OCI-LY7 (cell line): Measurements from ENCODE around the gene ZNF106. TPM values are rescaled to one million over a fixed set of nuclear protein-coding genes. Genes with fewer than 3 reads are reported as not detected.

ENCODE experiments used
- BruUV-seq: library from RNA; stranded (reverse); fragments of 400-500 nt; replicated peaks from 2 replicates; lab custom pipeline; 2021; lab: Mats Ljungman, UMichigan
- CTCF ChIA-PET: fragments of 300-600 bp; sonication (Branson Sonifier 250); formaldehyde crosslinking; loops from one replicate; lab custom pipeline; 2022; ENCODE audit warnings: antibody characterized with exemption; ENCODE audit not compliant: unreplicated experiment; lab: Charles Lee
- POLR2A ChIA-PET: fragments of 300-600 bp; sonication (Branson Sonifier 250); formaldehyde crosslinking; loops from one replicate; lab custom pipeline; 2022; ENCODE audit warnings: antibody characterized with exemption; lab: Charles Lee
- DNase-seq: peaks from one replicate; pipeline ENCODE4 v3.0.0-alpha.2; 2015; ENCODE audit warnings: low spot score
- H2AFZ ChIP-seq: fragments of 200-600 bp; sonication (generic), shearing (Covaris generic); 2 replicates; pipeline ENCODE4 v1.6.1; 2014; ENCODE audit warnings: mild to moderate bottlenecking, antibody characterized with exemption, low read length, moderate library complexity
- H3K27ac ChIP-seq: fragments of 200-600 bp; sonication (generic); 2 replicates; pipeline ENCODE4 v1.5.1; 2014; ENCODE audit warnings: mixed run types, low read depth, mild to moderate bottlenecking, moderate library complexity, low read length, inconsistent platforms; ENCODE audit not compliant: poor library complexity, severe bottlenecking
- H3K36me3 ChIP-seq: fragments of 200-600 bp; sonication (generic); 2 replicates; pipeline ENCODE4 v1.6.1; 2014; ENCODE audit warnings: mild to moderate bottlenecking, antibody characterized with exemption, low read length, moderate library complexity, mixed read lengths; ENCODE audit not compliant: insufficient read depth
- H3K4me1 ChIP-seq: fragments of 200-600 bp; sonication (generic); 2 replicates; pipeline ENCODE4 v1.5.1; 2014; ENCODE audit warnings: mild to moderate bottlenecking, low read length; ENCODE audit not compliant: insufficient read depth, poor library complexity, severe bottlenecking
- H3K4me2 ChIP-seq: fragments of 200-600 bp; sonication (generic); 2 replicates; pipeline ENCODE4 v1.6.1; 2014; ENCODE audit warnings: mild to moderate bottlenecking, low read length
- H3K4me3 ChIP-seq: fragments of 200-600 bp; sonication (generic); 2 replicates; pipeline ENCODE4 v1.5.1; 2014; ENCODE audit warnings: mild to moderate bottlenecking, low read depth, low read length; ENCODE audit not compliant: poor library complexity, severe bottlenecking
- H3K79me2 ChIP-seq: fragments of 200-600 bp; sonication (generic); 2 replicates; pipeline ENCODE4 v1.6.1; 2016; ENCODE audit warnings: low read depth, mild to moderate bottlenecking, low read length, moderate library complexity, mixed read lengths; ENCODE audit not compliant: insufficient read depth
- H3K9me2 ChIP-seq: fragments of 200-600 bp; sonication (generic); 2 replicates; pipeline ENCODE4 v1.6.1; 2016; ENCODE audit warnings: mild to moderate bottlenecking, low read length, mixed read lengths; ENCODE audit not compliant: insufficient read depth
- H3K9me3 ChIP-seq: fragments of 200-600 bp; sonication (generic); 2 replicates; pipeline ENCODE4 v1.6.1; 2014; ENCODE audit warnings: mild to moderate bottlenecking, mixed run types, low read length, mixed read lengths
- H4K20me1 ChIP-seq: fragments of 200-600 bp; sonication (generic); 2 replicates; pipeline ENCODE4 v1.6.1; 2014; ENCODE audit warnings: mild to moderate bottlenecking, antibody characterized with exemption, low read length, moderate library complexity, mixed read lengths; ENCODE audit not compliant: insufficient read depth
- CTCF ChIP-seq: fragments of 200-600 bp; sonication (generic); conservative IDR thresholded peaks from 2 replicates; pipeline ENCODE4 v1.5.1; 2014; ENCODE audit warnings: mild to moderate bottlenecking, antibody characterized with exemption, low read length, moderate library complexity, mixed read lengths
- EZH2phosphoT487 ChIP-seq: fragments of 200-600 bp; sonication (generic); IDR thresholded peaks from 2 replicates; pipeline ENCODE4 v1.6.1; 2018; ENCODE audit warnings: low read depth, borderline replicate concordance, mild to moderate bottlenecking, mixed run types, antibody characterized with exemption, low read length, moderate library complexity, mixed read lengths
- intact Hi-C: fragments of 100-400 bp; cut with micrococcal nuclease; formaldehyde crosslinking; loops from one replicate; pipeline ENCODE4 v1.10.0; 2022; ENCODE audit not compliant: unreplicated experiment
- total RNA-seq, 2 experiments: library from RNA; depleted of rRNA in 1 of 2; stranded (reverse); fragments of >200 nt in 1 of 2; shearing (Covaris generic) in 1 of 2; gene quantifications; 2 replicates each; pipeline ENCODE4 v1.2.3, GENCODE V29; 2014 to 2022

The ZNF106 gene
- total RNA-seq, 2 experiments from 2014 or later: 30.5 to 66.4 TPM

- intact Hi-C loops: loop anchor here (5.0 to 10.0 kb wide), 3 partner anchors 177 to 408 kb away; partner anchors contain the start of gene VPS39
- H3K4me1 ChIP-seq: peaks cover 13% of the 10 kb centered on the region
- no peaks in the 10 kb centered on the region for H4K20me1 ChIP-seq
- no peak overlapping the region for H3K4me2 ChIP-seq
- no peaks in the 10 kb centered on the region for H3K9me3 ChIP-seq
- no peak overlapping the region for H3K4me3 ChIP-seq
- peaks cover 14% of the 10 kb centered on the region for H3K36me3 ChIP-seq
- no peak for DNase-seq
- H2AFZ ChIP-seq: no peak overlapping the region
- BruUV-seq: no TSS peak
- ChIA-PET POLR2A (interaction anchor here (0.9 kb wide), 1 partner anchor 11 kb away, joined by 4 read pairs; no protein-coding TSS in a partner anchor), CTCF (no interaction called here)
- no peak overlapping the region for H3K27ac ChIP-seq
- H3K79me2 ChIP-seq: no peaks in the 10 kb centered on the region
- no peaks in the 10 kb centered on the region for H3K9me2 ChIP-seq
- no peak for TF ChIP-seq EZH2phosphoT487
- TF ChIP-seq CTCF: no peak
Observed at GRCh38 chr15:42474827-42475226, 16.1 kb downstream of the ZNF106 start.

GRCh38 chr15:42471002-42471401, 19.9 kb downstream of the ZNF106 start:
- H4K20me1 ChIP-seq: no peaks in the 10 kb centered on the region
- H2AFZ ChIP-seq: no peak overlapping the region
- BruUV-seq: no TSS peak
- intact Hi-C loops: loop anchor here (5.0 to 10.0 kb wide), 3 partner anchors 181 to 404 kb away; partner anchors contain the start of gene VPS39
- H3K9me2 ChIP-seq: no peaks in the 10 kb centered on the region
- peaks cover 13% of the 10 kb centered on the region for H3K4me1 ChIP-seq
- DNase-seq: no peak
- ChIA-PET CTCF (no interaction called here), POLR2A (interaction anchor here (0.6 kb wide), 1 partner anchor 294 kb away, joined by 3 read pairs; no protein-coding TSS in a partner anchor)
- no peaks in the 10 kb centered on the region for H3K9me3 ChIP-seq
- no peaks in the 10 kb centered on the region for H3K79me2 ChIP-seq
- no peak for TF ChIP-seq CTCF
- no peak for TF ChIP-seq EZH2phosphoT487
- no peak overlapping the region for H3K4me3 ChIP-seq
- no peak overlapping the region for H3K27ac ChIP-seq
- H3K4me2 ChIP-seq: no peak overlapping the region
- peaks cover 17% of the 10 kb centered on the region for H3K36me3 ChIP-seq

GRCh38 chr15:42465520-42466259, 25.3 kb downstream of the ZNF106 start:
- H3K36me3 ChIP-seq: peaks cover 47% of the 10 kb centered on the region
- POLR2A ChIA-PET: no interaction called here
- H3K4me3 ChIP-seq: no peak overlapping the region
- DNase-seq: no peak
- peaks cover 11% of the 10 kb centered on the region for H3K4me1 ChIP-seq
- H4K20me1 ChIP-seq: no peaks in the 10 kb centered on the region
- no peaks in the 10 kb centered on the region for H3K9me3 ChIP-seq
- intact Hi-C loops: no loop called here
- H3K9me2 ChIP-seq: no peaks in the 10 kb centered on the region
- H3K27ac ChIP-seq: no peak overlapping the region
- no peak overlapping the region for H3K4me2 ChIP-seq
- H2AFZ ChIP-seq: no peak overlapping the region
- no peak for TF ChIP-seq CTCF
- no peak for TF ChIP-seq EZH2phosphoT487
- no TSS peak for BruUV-seq
- CTCF ChIA-PET: no interaction called here
- H3K79me2 ChIP-seq: no peaks in the 10 kb centered on the region
